GM23338 (cell line): ENCODE results near the gene SUPT3H. TPM values are rescaled to one million over a fixed set of nuclear protein-coding genes. Genes with fewer than 3 reads are reported as not detected.

Experiments
- CREB1 ChIP-seq: fragments of 250-450 bp; sonication (Bioruptor Pico); IDR thresholded peaks from 2 replicates; pipeline ENCODE4 v1.5.0; 2020; ENCODE audit warnings: low read depth, mild to moderate bottlenecking, moderate library complexity
- EZH2 ChIP-seq: fragments of 200-600 bp; sonication (generic); IDR thresholded peaks from one replicate; pipeline ENCODE4 v1.8.0; 2017; ENCODE audit warnings: antibody characterized with exemption, mild to moderate bottlenecking, low read depth; ENCODE audit not compliant: unreplicated experiment
- EZH2phosphoT487 ChIP-seq: fragments of 200-600 bp; sonication (generic); IDR thresholded peaks from one replicate; pipeline ENCODE4 v1.8.1; 2018; ENCODE audit warnings: antibody characterized with exemption; ENCODE audit not compliant: unreplicated experiment
- JUNB ChIP-seq: IDR thresholded peaks from one replicate; pipeline ENCODE4 v1.6.1; 2016; ENCODE audit warnings: antibody characterized with exemption; ENCODE audit not compliant: unreplicated experiment
- POLR2AphosphoS5 ChIP-seq: IDR thresholded peaks from 2 replicates; pipeline ENCODE4 v1.6.1; 2016; ENCODE audit warnings: antibody characterized with exemption, low read depth
- STAT1 ChIP-seq: IDR thresholded peaks from one replicate; pipeline ENCODE4 v1.6.1; 2016; ENCODE audit warnings: antibody characterized with exemption; ENCODE audit not compliant: unreplicated experiment
- ZNF114 ChIP-seq: fragments of 250-450 bp; sonication (Bioruptor Pico); IDR thresholded peaks from 2 replicates; pipeline ENCODE4 v1.5.0; 2020; ENCODE audit warnings: mild to moderate bottlenecking, moderate library complexity
- polyA plus RNA-seq: library from polyadenylated mRNA; unstranded; fragments of >200 nt; fragmentation: Nextera tagmentation; extraction: Ambion mirVana; gene quantifications from 2 replicates; pipeline ENCODE4 v1.2.1, GENCODE V29; 2016
- total RNA-seq: library from RNA; depleted of rRNA; stranded (reverse); fragments of >200 nt; shearing (Covaris generic); gene quantifications from 2 replicates; pipeline ENCODE4 v1.2.3, GENCODE V29; 2014
- TF ChIP-seq, protein P1 (sequence below): fragments of 250-450 bp; sonication (Bioruptor Pico); IDR thresholded peaks from 2 replicates; pipeline ENCODE4 v1.5.0; 2020; ENCODE audit warnings: mild to moderate bottlenecking, moderate library complexity
- TF ChIP-seq, protein P2 (sequence below): IDR thresholded peaks from 2 replicates; pipeline ENCODE4 v1.6.1; 2016; ENCODE audit warnings: antibody characterized with exemption
- TF ChIP-seq, protein P3 (sequence below): IDR thresholded peaks from one replicate; pipeline ENCODE4 v1.6.1; 2018; ENCODE audit warnings: antibody characterized with exemption; ENCODE audit not compliant: unreplicated experiment

SUPT3H gene
- total and polyA plus RNA-seq, 2 experiments from 2014 or later, result 11.4 to 30.1 TPM

GRCh38 chr6:44914141-44914540 lies 463.6 kb downstream of the SUPT3H start (continued):
- TF ChIP-seq, protein P1, sequence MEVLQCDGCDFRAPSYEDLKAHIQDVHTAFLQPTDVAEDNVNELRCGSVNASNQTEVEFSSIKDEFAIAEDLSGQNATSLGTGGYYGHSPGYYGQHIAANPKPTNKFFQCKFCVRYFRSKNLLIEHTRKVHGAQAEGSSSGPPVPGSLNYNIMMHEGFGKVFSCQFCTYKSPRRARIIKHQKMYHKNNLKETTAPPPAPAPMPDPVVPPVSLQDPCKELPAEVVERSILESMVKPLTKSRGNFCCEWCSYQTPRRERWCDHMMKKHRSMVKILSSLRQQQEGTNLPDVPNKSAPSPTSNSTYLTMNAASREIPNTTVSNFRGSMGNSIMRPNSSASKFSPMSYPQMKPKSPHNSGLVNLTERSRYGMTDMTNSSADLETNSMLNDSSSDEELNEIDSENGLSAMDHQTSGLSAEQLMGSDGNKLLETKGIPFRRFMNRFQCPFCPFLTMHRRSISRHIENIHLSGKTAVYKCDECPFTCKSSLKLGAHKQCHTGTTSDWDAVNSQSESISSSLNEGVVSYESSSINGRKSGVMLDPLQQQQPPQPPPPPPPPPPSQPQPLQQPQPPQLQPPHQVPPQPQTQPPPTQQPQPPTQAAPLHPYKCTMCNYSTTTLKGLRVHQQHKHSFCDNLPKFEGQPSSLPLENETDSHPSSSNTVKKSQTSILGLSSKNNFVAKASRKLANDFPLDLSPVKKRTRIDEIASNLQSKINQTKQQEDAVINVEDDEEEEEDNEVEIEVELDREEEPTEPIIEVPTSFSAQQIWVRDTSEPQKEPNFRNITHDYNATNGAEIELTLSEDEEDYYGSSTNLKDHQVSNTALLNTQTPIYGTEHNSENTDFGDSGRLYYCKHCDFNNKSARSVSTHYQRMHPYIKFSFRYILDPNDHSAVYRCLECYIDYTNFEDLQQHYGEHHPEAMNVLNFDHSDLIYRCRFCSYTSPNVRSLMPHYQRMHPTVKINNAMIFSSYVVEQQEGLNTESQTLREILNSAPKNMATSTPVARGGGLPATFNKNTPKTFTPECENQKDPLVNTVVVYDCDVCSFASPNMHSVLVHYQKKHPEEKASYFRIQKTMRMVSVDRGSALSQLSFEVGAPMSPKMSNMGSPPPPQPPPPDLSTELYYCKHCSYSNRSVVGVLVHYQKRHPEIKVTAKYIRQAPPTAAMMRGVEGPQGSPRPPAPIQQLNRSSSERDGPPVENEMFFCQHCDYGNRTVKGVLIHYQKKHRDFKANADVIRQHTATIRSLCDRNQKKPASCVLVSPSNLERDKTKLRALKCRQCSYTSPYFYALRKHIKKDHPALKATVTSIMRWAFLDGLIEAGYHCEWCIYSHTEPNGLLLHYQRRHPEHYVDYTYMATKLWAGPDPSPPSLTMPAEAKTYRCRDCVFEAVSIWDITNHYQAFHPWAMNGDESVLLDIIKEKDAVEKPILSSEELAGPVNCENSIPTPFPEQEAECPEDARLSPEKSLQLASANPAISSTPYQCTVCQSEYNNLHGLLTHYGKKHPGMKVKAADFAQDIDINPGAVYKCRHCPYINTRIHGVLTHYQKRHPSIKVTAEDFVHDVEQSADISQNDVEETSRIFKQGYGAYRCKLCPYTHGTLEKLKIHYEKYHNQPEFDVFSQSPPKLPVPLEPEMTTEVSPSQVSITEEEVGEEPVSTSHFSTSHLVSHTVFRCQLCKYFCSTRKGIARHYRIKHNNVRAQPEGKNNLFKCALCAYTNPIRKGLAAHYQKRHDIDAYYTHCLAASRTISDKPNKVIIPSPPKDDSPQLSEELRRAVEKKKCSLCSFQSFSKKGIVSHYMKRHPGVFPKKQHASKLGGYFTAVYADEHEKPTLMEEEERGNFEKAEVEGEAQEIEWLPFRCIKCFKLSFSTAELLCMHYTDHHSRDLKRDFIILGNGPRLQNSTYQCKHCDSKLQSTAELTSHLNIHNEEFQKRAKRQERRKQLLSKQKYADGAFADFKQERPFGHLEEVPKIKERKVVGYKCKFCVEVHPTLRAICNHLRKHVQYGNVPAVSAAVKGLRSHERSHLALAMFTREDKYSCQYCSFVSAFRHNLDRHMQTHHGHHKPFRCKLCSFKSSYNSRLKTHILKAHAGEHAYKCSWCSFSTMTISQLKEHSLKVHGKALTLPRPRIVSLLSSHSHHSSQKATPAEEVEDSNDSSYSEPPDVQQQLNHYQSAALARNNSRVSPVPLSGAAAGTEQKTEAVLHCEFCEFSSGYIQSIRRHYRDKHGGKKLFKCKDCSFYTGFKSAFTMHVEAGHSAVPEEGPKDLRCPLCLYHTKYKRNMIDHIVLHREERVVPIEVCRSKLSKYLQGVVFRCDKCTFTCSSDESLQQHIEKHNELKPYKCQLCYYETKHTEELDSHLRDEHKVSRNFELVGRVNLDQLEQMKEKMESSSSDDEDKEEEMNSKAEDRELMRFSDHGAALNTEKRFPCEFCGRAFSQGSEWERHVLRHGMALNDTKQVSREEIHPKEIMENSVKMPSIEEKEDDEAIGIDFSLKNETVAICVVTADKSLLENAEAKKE (CRISPR knock-in tag), result no peak
- no peak for TF ChIP-seq STAT1
- TF ChIP-seq EZH2, result no peak
- TF ChIP-seq CREB1 (CRISPR knock-in tag), result no peak
- TF ChIP-seq, protein P2, sequence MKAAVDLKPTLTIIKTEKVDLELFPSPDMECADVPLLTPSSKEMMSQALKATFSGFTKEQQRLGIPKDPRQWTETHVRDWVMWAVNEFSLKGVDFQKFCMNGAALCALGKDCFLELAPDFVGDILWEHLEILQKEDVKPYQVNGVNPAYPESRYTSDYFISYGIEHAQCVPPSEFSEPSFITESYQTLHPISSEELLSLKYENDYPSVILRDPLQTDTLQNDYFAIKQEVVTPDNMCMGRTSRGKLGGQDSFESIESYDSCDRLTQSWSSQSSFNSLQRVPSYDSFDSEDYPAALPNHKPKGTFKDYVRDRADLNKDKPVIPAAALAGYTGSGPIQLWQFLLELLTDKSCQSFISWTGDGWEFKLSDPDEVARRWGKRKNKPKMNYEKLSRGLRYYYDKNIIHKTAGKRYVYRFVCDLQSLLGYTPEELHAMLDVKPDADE, result no peak
- no peak for TF ChIP-seq JUNB
- TF ChIP-seq, protein P3, sequence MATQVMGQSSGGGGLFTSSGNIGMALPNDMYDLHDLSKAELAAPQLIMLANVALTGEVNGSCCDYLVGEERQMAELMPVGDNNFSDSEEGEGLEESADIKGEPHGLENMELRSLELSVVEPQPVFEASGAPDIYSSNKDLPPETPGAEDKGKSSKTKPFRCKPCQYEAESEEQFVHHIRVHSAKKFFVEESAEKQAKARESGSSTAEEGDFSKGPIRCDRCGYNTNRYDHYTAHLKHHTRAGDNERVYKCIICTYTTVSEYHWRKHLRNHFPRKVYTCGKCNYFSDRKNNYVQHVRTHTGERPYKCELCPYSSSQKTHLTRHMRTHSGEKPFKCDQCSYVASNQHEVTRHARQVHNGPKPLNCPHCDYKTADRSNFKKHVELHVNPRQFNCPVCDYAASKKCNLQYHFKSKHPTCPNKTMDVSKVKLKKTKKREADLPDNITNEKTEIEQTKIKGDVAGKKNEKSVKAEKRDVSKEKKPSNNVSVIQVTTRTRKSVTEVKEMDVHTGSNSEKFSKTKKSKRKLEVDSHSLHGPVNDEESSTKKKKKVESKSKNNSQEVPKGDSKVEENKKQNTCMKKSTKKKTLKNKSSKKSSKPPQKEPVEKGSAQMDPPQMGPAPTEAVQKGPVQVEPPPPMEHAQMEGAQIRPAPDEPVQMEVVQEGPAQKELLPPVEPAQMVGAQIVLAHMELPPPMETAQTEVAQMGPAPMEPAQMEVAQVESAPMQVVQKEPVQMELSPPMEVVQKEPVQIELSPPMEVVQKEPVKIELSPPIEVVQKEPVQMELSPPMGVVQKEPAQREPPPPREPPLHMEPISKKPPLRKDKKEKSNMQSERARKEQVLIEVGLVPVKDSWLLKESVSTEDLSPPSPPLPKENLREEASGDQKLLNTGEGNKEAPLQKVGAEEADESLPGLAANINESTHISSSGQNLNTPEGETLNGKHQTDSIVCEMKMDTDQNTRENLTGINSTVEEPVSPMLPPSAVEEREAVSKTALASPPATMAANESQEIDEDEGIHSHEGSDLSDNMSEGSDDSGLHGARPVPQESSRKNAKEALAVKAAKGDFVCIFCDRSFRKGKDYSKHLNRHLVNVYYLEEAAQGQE, result no peak
- TF ChIP-seq POLR2AphosphoS5, result no peak
- TF ChIP-seq EZH2phosphoT487, result no peak
- TF ChIP-seq ZNF114 (CRISPR knock-in tag), result no peak
